B cell (primary cell): ENCODE measurements around the gene NDOR1. TPM values are rescaled to one million over a fixed set of nuclear protein-coding genes. Genes with fewer than 3 reads are reported as not detected.

Experiments
- ATAC-seq: fragments of 200-7000 bp; cut with Tn5 transposase; one replicate; pipeline ENCODE4 v1.10.0; 2021; ENCODE audit warnings: low read depth, mild to moderate bottlenecking, moderate number of reproducible peaks, moderate library complexity
- CTCF ChIA-PET: fragments of 350-600 bp; sonication (Branson Sonifier 250); formaldehyde crosslinking; loops from one replicate; lab custom pipeline; 2021; ENCODE audit warnings: antibody characterized with exemption, inconsistent platforms; lab: Charles Lee
- POLR2A ChIA-PET: fragments of 350-600 bp; sonication (Branson Sonifier 250); formaldehyde crosslinking; loops from one replicate; lab custom pipeline; 2021; ENCODE audit warnings: antibody characterized with exemption; lab: Charles Lee
- DNase-seq: peaks from one replicate; pipeline ENCODE4 v3.0.0; 2013
- H2AFZ ChIP-seq: 2 replicates; pipeline ENCODE4 v1.6.1; 2012; ENCODE audit warnings: mild to moderate bottlenecking, low read depth, low read length; ENCODE audit not compliant: insufficient read depth, poor library complexity, severe bottlenecking
- H3K27ac ChIP-seq, 2 donors: 1 replicate in 1 of 2; 2 replicates in 1 of 2; pipeline ENCODE4 v1.5.1; 2012 to 2013; ENCODE audit warnings: low read length in 2 of 2, mild to moderate bottlenecking in 2 of 2, moderate library complexity in 1 of 2
- H3K27me3 ChIP-seq, 4 experiments: fragments of 200-600 bp in 1 of 4; sonication (generic) in 1 of 4; replicated peaks in 1 of 4; 1 replicate in 2 of 4; 2 replicates in 2 of 4; pipeline versions ENCODE4 v1.6.1 to v1.7.0; 2013 to 2016; ENCODE audit warnings: low read length in 3 of 4, mild to moderate bottlenecking in 2 of 4, mixed read lengths in 1 of 4, moderate library complexity in 1 of 4; ENCODE audit not compliant: insufficient read depth in 4 of 4, control insufficient read depth in 3 of 4; ENCODE audit errors: control extremely low read depth in 1 of 4
- H3K36me3 ChIP-seq, 2 experiments: replicated peaks in 1 of 2; 1 replicate in 1 of 2; 2 replicates in 1 of 2; pipeline versions ENCODE4 v1.6.1 to v1.7.1; 2013; ENCODE audit warnings: low read length in 1 of 2; ENCODE audit not compliant: insufficient read depth in 2 of 2, control insufficient read depth in 1 of 2; ENCODE audit errors: control extremely low read depth in 1 of 2, extremely low read depth in 1 of 2
- H3K4me1 ChIP-seq, 2 donors: fragments of 200-600 bp in 1 of 2; sonication (generic) in 1 of 2; 1 replicate in 1 of 2; 2 replicates in 1 of 2; pipeline versions ENCODE4 v1.5.1 to v1.6.1; 2013 to 2017; ENCODE audit warnings: low read length in 2 of 2; ENCODE audit not compliant: control insufficient read depth in 2 of 2, insufficient read depth in 2 of 2
- H3K4me2 ChIP-seq: replicated peaks from 2 replicates; pipeline ENCODE3; 2012; ENCODE audit warnings: mild to moderate bottlenecking, low read depth, low read length; ENCODE audit not compliant: poor library complexity, severe bottlenecking
- H3K4me3 ChIP-seq, 5 experiments: fragments of 200-600 bp in 1 of 5; sonication (generic) in 1 of 5; 1 replicate in 3 of 5; 2 replicates in 2 of 5; pipeline versions ENCODE4 v1.5.1 to v1.7.0; 2011 to 2016; ENCODE audit warnings: low read length in 4 of 5, mild to moderate bottlenecking in 4 of 5, low read depth in 2 of 5, control low read depth in 1 of 5, moderate library complexity in 1 of 5; ENCODE audit not compliant: insufficient read depth in 1 of 5; ENCODE audit errors: control extremely low read depth in 1 of 5, extremely low read depth in 1 of 5
- H3K79me2 ChIP-seq: fragments of 200-600 bp; sonication (generic); one replicate; pipeline ENCODE4 v1.6.0; 2016; ENCODE audit warnings: low read length; ENCODE audit not compliant: control insufficient read depth, insufficient read depth
- H3K9ac ChIP-seq: fragments of 200-600 bp; sonication (generic); 2 replicates; pipeline ENCODE4 v1.6.1; 2017; ENCODE audit warnings: mild to moderate bottlenecking, low read length, moderate library complexity
- H3K9me3 ChIP-seq, 3 donors: one replicate each; pipeline versions ENCODE4 v1.6.1 to v1.7.1; 2013; ENCODE audit warnings: low read length in 2 of 3; ENCODE audit not compliant: control insufficient read depth in 2 of 3, insufficient read depth in 1 of 3; ENCODE audit errors: control extremely low read depth in 1 of 3
- H4K20me1 ChIP-seq: 2 replicates; pipeline ENCODE4 v1.6.0; 2012; ENCODE audit warnings: mild to moderate bottlenecking, low read length; ENCODE audit not compliant: insufficient read depth, control insufficient read depth, poor library complexity, severe bottlenecking
- H3K27ac Mint-ChIP-seq: one replicate; pipeline ENCODE4 v1.8.0; 2021; ENCODE audit warnings: mixed read lengths
- H3K27me3 Mint-ChIP-seq: one replicate; pipeline ENCODE4 v1.8.0; 2021; ENCODE audit warnings: mixed read lengths
- H3K4me1 Mint-ChIP-seq: one replicate; pipeline ENCODE4 v1.8.0; 2021; ENCODE audit warnings: mixed read lengths
- H3K4me3 Mint-ChIP-seq: one replicate; pipeline ENCODE4 v1.8.0; 2021; ENCODE audit warnings: mixed read lengths
- H3K9me3 Mint-ChIP-seq: one replicate; pipeline ENCODE4 v1.8.0; 2022; ENCODE audit warnings: mixed read lengths; ENCODE audit not compliant: insufficient read depth
- CTCF ChIP-seq: fragments of 200-600 bp; IDR thresholded peaks from one replicate; pipeline ENCODE4 v1.8.0; 2022; ENCODE audit warnings: antibody characterized with exemption, mild to moderate bottlenecking
- EZH2 ChIP-seq: IDR thresholded peaks from 2 replicates; pipeline ENCODE4 v1.6.1; 2012; ENCODE audit warnings: borderline replicate concordance, low read depth, mild to moderate bottlenecking, moderate library complexity, low read length; ENCODE audit not compliant: insufficient read depth, poor library complexity, severe bottlenecking
- WGBS: methylation state at CpG from one replicate; pipeline ENCODE4 v1.1.5; 2013; ENCODE audit warnings: missing lambda C conversion rate; ENCODE audit not compliant: insufficient coverage; 5-methylcytosine and 5-hydroxymethylcytosine counted together
- intact Hi-C: fragments of 100-400 bp; cut with micrococcal nuclease; formaldehyde crosslinking; loops from one replicate; pipeline ENCODE4 v1.10.0; 2022
- polyA plus RNA-seq: library from polyadenylated mRNA; depleted of rRNA; stranded (reverse); fragments of >200 nt; gene quantifications from 2 replicates; pipeline ENCODE4 v1.2.3, GENCODE V29; 2012
- total RNA-seq, 2 donors: library from RNA; stranded (reverse); fragments of 120-200 nt in 1 of 2; gene quantifications; 1 replicate in 1 of 2; 2 replicates in 1 of 2; pipeline versions ENCODE4 v1.2.3 to v1.2.4, GENCODE V29; 2013 to 2022

Gene NDOR1
- total and polyA plus RNA-seq, 2 donors (not counting 1 experiment from before 2014, with no cell fraction given) = 36.4 to 40.9 TPM

- no peaks in the 10 kb centered on the region for H4K20me1 ChIP-seq
- H3K4me2 ChIP-seq = no peak overlapping the region
- H3K4me1 ChIP-seq = peaks cover 13 to 31% of the 10 kb centered on the region in 2 donors
- H3K27ac ChIP-seq = no peak overlapping the region
- H3K36me3 ChIP-seq = no peaks in the 10 kb centered on the region
- H3K27ac Mint-ChIP-seq = no peak overlapping the region
- CTCF ChIA-PET = interaction anchor here (0.6 to 7.0 kb wide), 17 partner anchors 12 to 197 kb away, joined by 3 to 76 read pairs (median 5); partner anchors contain the start of genes ANAPC2, NELFB, NPDC1 and SSNA1
- peaks cover 4% of the 10 kb centered on the region for H3K27me3 Mint-ChIP-seq
- peaks cover 14% of the 10 kb centered on the region for H3K4me1 Mint-ChIP-seq
- no peaks in the 10 kb centered on the region for H3K9me3 ChIP-seq
- no peaks in the 10 kb centered on the region for H3K9me3 Mint-ChIP-seq
- H3K79me2 ChIP-seq = no peaks in the 10 kb centered on the region
- intact Hi-C loops = loop anchor here (1.0 kb wide), 2 partner anchors 38 to 108 kb away; partner anchors contain the start of genes ANAPC2 and SSNA1
- no peak overlapping the region for H3K9ac ChIP-seq
- WGBS = 79% methylated on average over 17 of the region's 18 CpGs
- peaks cover 0 to 35% (median 2%) of the 10 kb centered on the region in 4 experiments for H3K27me3 ChIP-seq
- no peak for ATAC-seq
- H3K4me3 ChIP-seq = no peak overlapping the region
- DNase-seq = no peak
- no peak overlapping the region for H2AFZ ChIP-seq
- no peak overlapping the region for H3K4me3 Mint-ChIP-seq
- POLR2A ChIA-PET = interaction anchor here (0.8 kb wide), 1 partner anchor 180 kb away, joined by 5 read pairs; no protein-coding TSS in a partner anchor
- TF ChIP-seq CTCF = no peak
- no peak for TF ChIP-seq EZH2
Measured at GRCh38 chr9:137226338-137227053, 21.0 kb downstream of the NDOR1 start.
